ENCODE data around the gene TMEM158. TPM values are rescaled to one million over a fixed set of nuclear protein-coding genes. Genes with fewer than 3 reads are reported as not detected.

TMEM158 gene
- total RNA-seq, 4 donors from 2014 or later = 3.1 to 8.5 (median 5.3) TPM

- Histone ChIP-seq H3K9me3 (no peaks in the 10 kb centered on the region), H3K4me1 (peaks cover 0 to 26% (median 0%) of the 10 kb centered on the region in 3 donors), H3K27ac (no peak overlapping the region), H3K4me3 (no peak overlapping the region), H3K27me3 (no peaks in the 10 kb centered on the region), H3K36me3 (no peaks in the 10 kb centered on the region)
- WGBS, 2 donors (ENCODE audit: low coverage in 1 of 2) = 94 to 100% methylated on average over 1 to 2 of the region's 2 CpGs
- no peak for ATAC-seq
- TF ChIP-seq POLR2AphosphoS5 (IDR thresholded peaks at IDR 0.05) (no peak), CTCF (IDR thresholded peaks at IDR 0.05) (no peak), EP300 (IDR thresholded peaks at IDR 0.05) (no peak), POLR2A (IDR thresholded peaks at IDR 0.05) (no peak)
These were observed 41.0 kb downstream of the TMEM158 start for GRCh38 chr3:45185052-45185451.

- TF ChIP-seq POLR2AphosphoS5 (IDR thresholded peaks at IDR 0.05) (no peak), POLR2A (IDR thresholded peaks at IDR 0.05) (no peak), EP300 (IDR thresholded peaks at IDR 0.05) (no peak), CTCF (IDR thresholded peaks at IDR 0.05) (no peak)
- H3K27ac ChIP-seq = peak overlapping the region in 1 of 4 donors; percentile 31
- 42% methylated on average over 2 of the region's 7 CpGs; no CpG with 5 or more reads in 1 of the 2 donors for WGBS, 2 donors (ENCODE audit: low coverage in 1 of 2)
- no peaks in the 10 kb centered on the region for H3K27me3 ChIP-seq
- H3K9me3 ChIP-seq = no peaks in the 10 kb centered on the region
- H3K4me1 ChIP-seq = peaks cover 0 to 26% (median 0%) of the 10 kb centered on the region in 3 donors
- no peaks in the 10 kb centered on the region for H3K36me3 ChIP-seq
- no peak for ATAC-seq
- no peak overlapping the region for H3K4me3 ChIP-seq
These were observed 42.2 kb downstream of the TMEM158 start for GRCh38 chr3:45183872-45184262.

GRCh38 chr3:45182915-45183871, 42.9 kb downstream of the TMEM158 start:
- ATAC-seq = peak; percentile 19

GRCh38 chr3:45181496-45181895, 44.6 kb downstream of the TMEM158 start:
- Histone ChIP-seq H3K27ac (no peak overlapping the region), H3K36me3 (no peaks in the 10 kb centered on the region), H3K27me3 (no peaks in the 10 kb centered on the region), H3K4me1 (peaks cover 0 to 41% (median 0%) of the 10 kb centered on the region in 3 donors), H3K4me3 (no peak overlapping the region), H3K9me3 (no peaks in the 10 kb centered on the region)
- WGBS, 2 donors (ENCODE audit: low coverage in 1 of 2) = 44% methylated on average over 3 of the region's 5 CpGs; no CpG with 5 or more reads in 1 of the 2 donors
- no peak for ATAC-seq
- no peak for TF ChIP-seq POLR2AphosphoS5 (IDR thresholded peaks at IDR 0.05)

More at GRCh38 chr3:45182915-45183871, 42.9 kb downstream of the TMEM158 start:
- Histone ChIP-seq H3K4me3 (no peak overlapping the region), H3K27me3 (no peaks in the 10 kb centered on the region), H3K9me3 (no peaks in the 10 kb centered on the region), H3K27ac (peak overlapping the region in 2 of 4 donors; percentile 31 to 34), H3K4me1 (peaks cover 0 to 30% (median 0%) of the 10 kb centered on the region in 3 donors), H3K36me3 (no peaks in the 10 kb centered on the region)
- TF ChIP-seq EP300 (IDR thresholded peaks at IDR 0.05) = no peak
- 0 to 44% methylated on average over 1 to 6 of the region's 7 CpGs for WGBS, 2 donors (ENCODE audit: low coverage in 1 of 2)

- Histone ChIP-seq H3K4me1 (peaks cover 0 to 41% (median 0%) of the 10 kb centered on the region in 3 donors), H3K9me3 (no peaks in the 10 kb centered on the region), H3K27me3 (no peaks in the 10 kb centered on the region), H3K36me3 (no peaks in the 10 kb centered on the region), H3K4me3 (no peak overlapping the region), H3K27ac (peak overlapping the region in 1 of 4 donors; percentile 20)
- ATAC-seq = no peak
- TF ChIP-seq CTCF (IDR thresholded peaks at IDR 0.05) (no peak), POLR2A (IDR thresholded peaks at IDR 0.05) (no peak), POLR2AphosphoS5 (IDR thresholded peaks at IDR 0.05) (no peak), EP300 (IDR thresholded peaks at IDR 0.05) (no peak)
- 0% methylated on average over 1 of the region's 7 CpGs; no CpG with 5 or more reads in 1 of the 2 donors for WGBS, 2 donors (ENCODE audit: low coverage in 1 of 2)
These were observed 45.2 kb downstream of the TMEM158 start for GRCh38 chr3:45180899-45181298.
